ENCODE measurements around the gene KCNA10.

KCNA10 gene

GRCh38 chr1:110476028-110476765 is 42.8 kb downstream of the KCNA10 start:
- TF ChIP-seq, protein P1, sequence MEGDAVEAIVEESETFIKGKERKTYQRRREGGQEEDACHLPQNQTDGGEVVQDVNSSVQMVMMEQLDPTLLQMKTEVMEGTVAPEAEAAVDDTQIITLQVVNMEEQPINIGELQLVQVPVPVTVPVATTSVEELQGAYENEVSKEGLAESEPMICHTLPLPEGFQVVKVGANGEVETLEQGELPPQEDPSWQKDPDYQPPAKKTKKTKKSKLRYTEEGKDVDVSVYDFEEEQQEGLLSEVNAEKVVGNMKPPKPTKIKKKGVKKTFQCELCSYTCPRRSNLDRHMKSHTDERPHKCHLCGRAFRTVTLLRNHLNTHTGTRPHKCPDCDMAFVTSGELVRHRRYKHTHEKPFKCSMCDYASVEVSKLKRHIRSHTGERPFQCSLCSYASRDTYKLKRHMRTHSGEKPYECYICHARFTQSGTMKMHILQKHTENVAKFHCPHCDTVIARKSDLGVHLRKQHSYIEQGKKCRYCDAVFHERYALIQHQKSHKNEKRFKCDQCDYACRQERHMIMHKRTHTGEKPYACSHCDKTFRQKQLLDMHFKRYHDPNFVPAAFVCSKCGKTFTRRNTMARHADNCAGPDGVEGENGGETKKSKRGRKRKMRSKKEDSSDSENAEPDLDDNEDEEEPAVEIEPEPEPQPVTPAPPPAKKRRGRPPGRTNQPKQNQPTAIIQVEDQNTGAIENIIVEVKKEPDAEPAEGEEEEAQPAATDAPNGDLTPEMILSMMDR (conservative IDR thresholded peaks at IDR 0.05; ENCODE audit: low read depth, low read length), result no peak
- no peak for DNase-seq (ENCODE audit: low read depth)
- no peak overlapping the region for H3K4me3 ChIP-seq (ENCODE audit: low read depth, low read length)

DNA sequence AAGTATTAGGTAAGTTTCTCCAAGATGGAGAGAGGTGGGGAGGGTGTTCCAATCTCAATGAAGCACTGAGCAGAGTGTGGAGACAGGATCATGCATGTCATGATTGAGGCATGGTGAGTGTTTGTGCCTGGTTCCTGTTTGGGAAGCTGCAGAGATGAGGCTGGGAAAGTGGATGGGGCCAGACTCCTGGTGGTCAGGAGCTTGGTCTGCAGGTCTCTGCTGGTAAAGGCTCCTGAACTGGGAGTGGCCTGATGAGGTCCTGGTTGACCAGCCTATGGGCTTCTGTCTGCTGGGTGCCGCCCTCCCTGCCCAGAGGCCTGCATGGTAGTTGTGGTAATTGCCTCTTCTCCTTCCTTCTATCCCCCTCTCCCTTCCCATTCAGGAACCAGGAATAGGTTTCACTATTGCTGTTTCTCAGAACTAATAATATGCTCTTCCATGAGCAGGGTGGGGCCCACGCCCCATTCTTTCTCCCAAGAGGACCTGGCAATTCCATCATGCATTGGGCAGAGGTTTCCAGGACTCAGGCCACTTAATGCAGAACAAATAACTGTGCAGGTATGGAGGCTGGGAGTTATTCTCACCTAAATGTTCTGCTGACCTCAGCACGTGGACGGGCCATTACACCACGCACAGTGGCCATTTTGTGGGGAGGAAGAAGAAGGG is 43.5 kb downstream of the KCNA10 start:
- DNase-seq (ENCODE audit: low read depth), result no peak
- TF ChIP-seq, protein P1 (conservative IDR thresholded peaks at IDR 0.05; ENCODE audit: low read depth, low read length), result no peak

DNA sequence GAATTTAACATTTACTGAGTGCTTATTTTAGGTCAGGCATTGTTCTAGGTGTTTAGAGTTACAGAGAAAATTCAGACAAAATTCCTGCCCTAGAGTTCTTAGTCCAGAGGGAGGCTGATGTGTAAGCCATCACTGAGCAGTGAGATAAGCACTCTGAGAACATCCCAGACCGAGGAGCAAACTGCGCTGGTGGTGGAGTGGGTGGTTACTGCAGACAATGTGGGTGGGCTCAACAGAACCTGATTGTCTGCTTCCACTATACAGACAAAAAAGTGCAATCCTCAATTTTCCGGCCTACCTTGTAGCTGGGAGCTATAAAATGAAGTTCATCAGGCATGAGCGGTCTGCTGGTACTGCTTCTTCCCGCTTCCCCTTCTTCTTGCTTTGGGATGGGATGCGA is 44.5 kb downstream of the KCNA10 start:
- DNase-seq (ENCODE audit: low read depth), result no peak
- H3K4me3 ChIP-seq (ENCODE audit: low read depth, low read length), result no peak overlapping the region
- TF ChIP-seq, protein P1 (conservative IDR thresholded peaks at IDR 0.05; ENCODE audit: low read depth, low read length), result no peak

More for the DNA sequence above, 43.5 kb downstream of the KCNA10 start:
- H3K4me3 ChIP-seq (ENCODE audit: low read depth, low read length), result no peak overlapping the region

DNA sequence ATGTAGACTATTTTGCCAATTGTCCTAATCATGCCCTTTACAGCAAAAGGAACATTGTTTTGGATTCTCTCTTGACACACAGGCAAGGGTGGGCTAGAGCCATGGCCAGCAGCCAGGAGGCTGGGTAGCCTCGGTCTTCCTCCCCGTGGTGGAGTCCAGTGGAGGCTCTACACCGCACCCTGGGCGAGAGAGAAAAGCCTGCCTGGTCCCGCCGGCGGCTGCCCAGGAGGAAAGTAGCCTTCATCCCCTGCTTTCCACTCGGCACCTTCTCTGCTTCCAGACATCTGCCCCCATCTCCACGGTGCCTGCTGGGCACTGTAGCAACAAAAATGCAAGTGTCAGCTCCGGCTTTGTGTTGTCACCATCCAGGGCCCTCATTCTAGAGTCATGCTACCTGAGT is 46.4 kb downstream of the KCNA10 start:
- H3K4me3 ChIP-seq (ENCODE audit: low read depth, low read length), result no peak overlapping the region
- TF ChIP-seq, protein P1 (conservative IDR thresholded peaks at IDR 0.05; ENCODE audit: low read depth, low read length), result no peak
- no peak for DNase-seq (ENCODE audit: low read depth)

GRCh38 chr1:110471131-110471530 is 47.8 kb downstream of the KCNA10 start:
- TF ChIP-seq, protein P1 (conservative IDR thresholded peaks at IDR 0.05; ENCODE audit: low read depth, low read length), result peak; percentile 26

More at GRCh38 chr1:110471131-110471530, 47.8 kb downstream of the KCNA10 start:
- no peak for DNase-seq (ENCODE audit: low read depth)
- H3K4me3 ChIP-seq (ENCODE audit: low read depth, low read length), result no peak overlapping the region

Data from choroid plexus epithelial cell (primary cell).